GM12878 (cell line): ENCODE measurements around the gene NCLN. TPM values are rescaled to one million over a fixed set of nuclear protein-coding genes. Genes with fewer than 3 reads are reported as not detected.

Source experiments
- BRCA1 ChIP-seq: IDR thresholded peaks from 2 replicates; pipeline ENCODE4 v1.6.1; 2011; ENCODE audit warnings: low read depth, low read length, improper control_type of control experiment
- CREB1 ChIP-seq: IDR thresholded peaks from 2 replicates; pipeline ENCODE4 v1.6.1; 2012; ENCODE audit warnings: low read depth, mild to moderate bottlenecking, inconsistent platforms
- EGR1 ChIP-seq, 2 experiments: IDR thresholded peaks; 1 replicate in 1 of 2; 2 replicates in 1 of 2; pipeline ENCODE4 v1.6.1; 2011 to 2012; ENCODE audit warnings: low read depth in 2 of 2, low read length in 2 of 2, borderline replicate concordance in 1 of 2, mild to moderate bottlenecking in 1 of 2, moderate library complexity in 1 of 2
- EP300 ChIP-seq, 2 experiments: fragments of 150-350 bp in 1 of 2; IDR thresholded peaks; 2 replicates each; pipeline ENCODE4 v1.6.1; 2011 to 2012; ENCODE audit warnings: low read depth in 2 of 2, low read length in 2 of 2, borderline replicate concordance in 1 of 2, improper control_type of control experiment in 1 of 2, inconsistent platforms in 1 of 2; ENCODE audit not compliant: control insufficient read depth in 1 of 2
- ESRRA ChIP-seq: IDR thresholded peaks from 2 replicates; pipeline ENCODE4 v1.6.1; 2012; ENCODE audit warnings: mild to moderate bottlenecking, low read length, improper control_type of control experiment
- GABPA ChIP-seq: IDR thresholded peaks from 2 replicates; pipeline ENCODE4 v1.6.1; 2014; ENCODE audit warnings: antibody characterized with exemption, low read depth, mild to moderate bottlenecking, inconsistent platforms
- HDGF ChIP-seq: fragments of 450-650 bp; IDR thresholded peaks from 2 replicates; pipeline ENCODE4 v1.6.1; 2016; ENCODE audit warnings: antibody characterized with exemption
- KAT2A ChIP-seq: conservative IDR thresholded peaks from 2 replicates; pipeline ENCODE4 v1.6.1; 2011; ENCODE audit warnings: low read depth, low read length; ENCODE audit not compliant: control insufficient read depth
- NFYA ChIP-seq: IDR thresholded peaks from 2 replicates; pipeline ENCODE4 v1.6.1; 2011; ENCODE audit warnings: low read depth, mild to moderate bottlenecking, low read length, improper control_type of control experiment, borderline replicate concordance
- NR2F1 ChIP-seq: fragments of 450-650 bp; conservative IDR thresholded peaks from 2 replicates; pipeline ENCODE4 v1.6.1; 2017; ENCODE audit warnings: mild to moderate bottlenecking
- PAX8 ChIP-seq: fragments of 450-650 bp; IDR thresholded peaks from 2 replicates; pipeline ENCODE4 v1.6.1; 2017; ENCODE audit warnings: mild to moderate bottlenecking, moderate library complexity
- RAD21 ChIP-seq: IDR thresholded peaks from 2 replicates; pipeline ENCODE4 v1.6.1; 2011; ENCODE audit warnings: mild to moderate bottlenecking, low read depth, low read length, moderate library complexity; ENCODE audit not compliant: insufficient read depth
- RBBP5 ChIP-seq: fragments of 200-600 bp; sonication (generic); conservative IDR thresholded peaks from 2 replicates; pipeline ENCODE4 v1.6.1; 2016
- RELA ChIP-seq: fragments of 450-650 bp; IDR thresholded peaks from 2 replicates; pipeline ENCODE4 v1.8.0; 2014; ENCODE audit warnings: borderline replicate concordance; ENCODE audit not compliant: partially characterized antibody
- RUNX3 ChIP-seq: IDR thresholded peaks from 2 replicates; pipeline ENCODE4 v1.6.1; 2012; ENCODE audit warnings: low read length, inconsistent platforms
- SMAD1 ChIP-seq: fragments of 450-650 bp; IDR thresholded peaks from 2 replicates; pipeline ENCODE4 v1.6.1; 2018; ENCODE audit warnings: mild to moderate bottlenecking, low read depth; ENCODE audit not compliant: partially characterized antibody
- SMAD5 ChIP-seq: IDR thresholded peaks from 2 replicates; pipeline ENCODE4 v1.6.1; 2016; ENCODE audit warnings: antibody characterized with exemption, low read depth
- SUPT20H ChIP-seq: IDR thresholded peaks from 2 replicates; pipeline ENCODE4 v1.6.1; 2011; ENCODE audit warnings: low read depth, mild to moderate bottlenecking, low read length, moderate library complexity, borderline replicate concordance; ENCODE audit not compliant: control insufficient read depth
- TAF1 ChIP-seq: IDR thresholded peaks from 2 replicates; pipeline ENCODE4 v1.6.1; 2011; ENCODE audit warnings: mild to moderate bottlenecking, low read depth, low read length, borderline replicate concordance
- ZNF384 ChIP-seq: IDR thresholded peaks from 2 replicates; pipeline ENCODE4 v1.6.1; 2012; ENCODE audit warnings: low read depth, mild to moderate bottlenecking, low read length, improper control_type of control experiment, borderline replicate concordance
- polyA plus RNA-seq, 11 experiments: library from polyadenylated mRNA; depleted of rRNA in 4 of 11; unstranded in 6 of 11; stranded (reverse) in 5 of 11; fragments of >200 nt; fragmentation: Nextera tagmentation in 4 of 11; fragmentation: Illumina TruSeq in 1 of 11; extraction: Ambion mirVana in 4 of 11; extraction: Trizol in 1 of 11; gene quantifications; 1 replicate in 1 of 11; 2 replicates in 10 of 11; pipeline versions ENCODE4 v1.2.1 to v1.2.3, GENCODE V29; 2011 to 2016; ENCODE audit warnings: inconsistent platforms in 2 of 11, missing spikeins in 2 of 11, low read depth in 1 of 11
- total RNA-seq, 4 experiments: library from RNA; depleted of rRNA in 3 of 4; stranded (reverse); fragments of >200 nt in 3 of 4; fragmentation: Illumina TruSeq in 1 of 4; extraction: Trizol in 1 of 4; gene quantifications; 2 replicates each; pipeline versions ENCODE4 v1.2.1 to v1.2.3, GENCODE V29; 2013 to 2021
- TF ChIP-seq, protein P1 (sequence below): IDR thresholded peaks from 2 replicates; pipeline ENCODE4 v1.6.1; 2012; ENCODE audit warnings: mild to moderate bottlenecking, low read depth, low read length
- TF ChIP-seq, protein P2 (sequence below): fragments of 450-650 bp; IDR thresholded peaks from 2 replicates; pipeline ENCODE4 v1.6.1; 2016; ENCODE audit warnings: mild to moderate bottlenecking
- TF ChIP-seq, protein P3 (sequence below): IDR thresholded peaks from 2 replicates; pipeline ENCODE4 v1.6.1; 2011; ENCODE audit warnings: low read depth, mild to moderate bottlenecking, low read length, moderate library complexity, borderline replicate concordance; ENCODE audit errors: extremely low read depth

The NCLN gene
- total and polyA plus RNA-seq, 10 of the 15 experiments (the other 5 are each of a cell fraction or from before 2014, with no cell fraction given), result 2.2 to 79.1 (median 36.0) TPM

DNA sequence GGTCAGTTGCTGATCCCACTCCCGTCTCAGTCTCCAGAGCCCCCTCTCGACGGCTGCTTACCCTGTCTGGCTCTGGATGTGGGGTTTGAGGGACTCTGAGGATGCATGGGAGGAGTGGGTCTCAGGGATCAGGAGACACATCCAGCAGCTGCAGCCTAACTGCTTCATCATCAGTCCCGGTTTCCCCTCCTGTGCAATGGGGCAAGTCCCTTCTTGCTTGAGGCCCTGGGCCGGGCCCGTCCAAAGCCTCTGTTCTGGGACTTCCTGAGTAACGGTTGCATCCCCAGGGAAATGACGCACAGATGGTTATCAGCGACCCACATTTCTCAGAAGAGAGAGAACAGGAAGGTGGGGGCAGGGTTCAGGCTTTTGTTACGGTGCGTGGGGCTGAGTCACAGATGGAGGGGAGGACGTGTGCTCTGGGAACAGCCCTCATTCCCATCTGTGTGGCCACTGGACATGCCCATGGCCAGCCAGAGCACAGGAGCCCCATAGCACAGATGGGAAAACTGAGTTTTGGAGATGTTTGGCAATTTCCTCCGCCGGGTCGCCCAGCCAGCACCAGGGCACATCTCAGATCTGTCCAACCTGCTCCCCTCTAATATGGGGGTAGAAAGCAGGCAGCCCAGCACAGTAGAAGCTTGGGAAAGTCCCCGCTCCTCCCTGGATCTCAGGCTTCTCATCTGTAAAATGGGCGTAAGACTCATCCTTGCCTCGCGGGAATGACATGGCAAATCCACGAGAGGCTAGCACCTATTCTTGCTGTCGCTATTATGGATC, 30.6 kb upstream of the NCLN start (continued):
- TF ChIP-seq, protein P1, sequence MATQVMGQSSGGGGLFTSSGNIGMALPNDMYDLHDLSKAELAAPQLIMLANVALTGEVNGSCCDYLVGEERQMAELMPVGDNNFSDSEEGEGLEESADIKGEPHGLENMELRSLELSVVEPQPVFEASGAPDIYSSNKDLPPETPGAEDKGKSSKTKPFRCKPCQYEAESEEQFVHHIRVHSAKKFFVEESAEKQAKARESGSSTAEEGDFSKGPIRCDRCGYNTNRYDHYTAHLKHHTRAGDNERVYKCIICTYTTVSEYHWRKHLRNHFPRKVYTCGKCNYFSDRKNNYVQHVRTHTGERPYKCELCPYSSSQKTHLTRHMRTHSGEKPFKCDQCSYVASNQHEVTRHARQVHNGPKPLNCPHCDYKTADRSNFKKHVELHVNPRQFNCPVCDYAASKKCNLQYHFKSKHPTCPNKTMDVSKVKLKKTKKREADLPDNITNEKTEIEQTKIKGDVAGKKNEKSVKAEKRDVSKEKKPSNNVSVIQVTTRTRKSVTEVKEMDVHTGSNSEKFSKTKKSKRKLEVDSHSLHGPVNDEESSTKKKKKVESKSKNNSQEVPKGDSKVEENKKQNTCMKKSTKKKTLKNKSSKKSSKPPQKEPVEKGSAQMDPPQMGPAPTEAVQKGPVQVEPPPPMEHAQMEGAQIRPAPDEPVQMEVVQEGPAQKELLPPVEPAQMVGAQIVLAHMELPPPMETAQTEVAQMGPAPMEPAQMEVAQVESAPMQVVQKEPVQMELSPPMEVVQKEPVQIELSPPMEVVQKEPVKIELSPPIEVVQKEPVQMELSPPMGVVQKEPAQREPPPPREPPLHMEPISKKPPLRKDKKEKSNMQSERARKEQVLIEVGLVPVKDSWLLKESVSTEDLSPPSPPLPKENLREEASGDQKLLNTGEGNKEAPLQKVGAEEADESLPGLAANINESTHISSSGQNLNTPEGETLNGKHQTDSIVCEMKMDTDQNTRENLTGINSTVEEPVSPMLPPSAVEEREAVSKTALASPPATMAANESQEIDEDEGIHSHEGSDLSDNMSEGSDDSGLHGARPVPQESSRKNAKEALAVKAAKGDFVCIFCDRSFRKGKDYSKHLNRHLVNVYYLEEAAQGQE, result no peak
- TF ChIP-seq RAD21, result no peak; the same call in 1 of the 2 replicates
- TF ChIP-seq KAT2A, result no peak
- no peak for TF ChIP-seq BRCA1
- TF ChIP-seq HDGF, result no peak
- peak; percentile 54 for TF ChIP-seq NR2F1
- no peak for TF ChIP-seq EGR1 (IDR thresholded peaks at IDR 0.05; ENCODE audit: borderline replicate concordance in 1 of 2, low read depth in 2 of 2, low read length in 2 of 2)
- TF ChIP-seq NFYA, result no peak
- no peak for TF ChIP-seq SUPT20H
- peak; percentile 84 for TF ChIP-seq CREB1
- no peak for TF ChIP-seq SMAD1
- TF ChIP-seq RELA, result peak; percentile 84
- no peak for TF ChIP-seq SMAD5
- peak; percentile 83 for TF ChIP-seq RUNX3
- no peak for TF ChIP-seq ZNF384
- TF ChIP-seq, protein P2, sequence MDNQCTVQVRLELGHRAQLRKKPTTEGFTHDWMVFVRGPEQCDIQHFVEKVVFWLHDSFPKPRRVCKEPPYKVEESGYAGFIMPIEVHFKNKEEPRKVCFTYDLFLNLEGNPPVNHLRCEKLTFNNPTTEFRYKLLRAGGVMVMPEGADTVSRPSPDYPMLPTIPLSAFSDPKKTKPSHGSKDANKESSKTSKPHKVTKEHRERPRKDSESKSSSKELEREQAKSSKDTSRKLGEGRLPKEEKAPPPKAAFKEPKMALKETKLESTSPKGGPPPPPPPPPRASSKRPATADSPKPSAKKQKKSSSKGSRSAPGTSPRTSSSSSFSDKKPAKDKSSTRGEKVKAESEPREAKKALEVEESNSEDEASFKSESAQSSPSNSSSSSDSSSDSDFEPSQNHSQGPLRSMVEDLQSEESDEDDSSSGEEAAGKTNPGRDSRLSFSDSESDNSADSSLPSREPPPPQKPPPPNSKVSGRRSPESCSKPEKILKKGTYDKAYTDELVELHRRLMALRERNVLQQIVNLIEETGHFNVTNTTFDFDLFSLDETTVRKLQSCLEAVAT, result no peak
- TF ChIP-seq TAF1, result peak; percentile 68; the same call in 1 of the 2 replicates
- TF ChIP-seq GABPA, result no peak; the same call in 1 of the 2 replicates
- TF ChIP-seq EP300 (IDR thresholded peaks at IDR 0.05; ENCODE audit: borderline replicate concordance in 1 of 2, control insufficient read depth in 1 of 2, low read depth in 2 of 2, low read length in 2 of 2), result peak; percentile 58 to 80; a peak in 2 of 4 replicates
- no peak for TF ChIP-seq PAX8
- TF ChIP-seq RBBP5, result no peak
- TF ChIP-seq, protein P3, sequence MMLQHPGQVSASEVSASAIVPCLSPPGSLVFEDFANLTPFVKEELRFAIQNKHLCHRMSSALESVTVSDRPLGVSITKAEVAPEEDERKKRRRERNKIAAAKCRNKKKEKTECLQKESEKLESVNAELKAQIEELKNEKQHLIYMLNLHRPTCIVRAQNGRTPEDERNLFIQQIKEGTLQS, result no peak
- no peak for TF ChIP-seq ESRRA
